ENCODE measurements around the gene FOXD3.

FOXD3 gene

DNA sequence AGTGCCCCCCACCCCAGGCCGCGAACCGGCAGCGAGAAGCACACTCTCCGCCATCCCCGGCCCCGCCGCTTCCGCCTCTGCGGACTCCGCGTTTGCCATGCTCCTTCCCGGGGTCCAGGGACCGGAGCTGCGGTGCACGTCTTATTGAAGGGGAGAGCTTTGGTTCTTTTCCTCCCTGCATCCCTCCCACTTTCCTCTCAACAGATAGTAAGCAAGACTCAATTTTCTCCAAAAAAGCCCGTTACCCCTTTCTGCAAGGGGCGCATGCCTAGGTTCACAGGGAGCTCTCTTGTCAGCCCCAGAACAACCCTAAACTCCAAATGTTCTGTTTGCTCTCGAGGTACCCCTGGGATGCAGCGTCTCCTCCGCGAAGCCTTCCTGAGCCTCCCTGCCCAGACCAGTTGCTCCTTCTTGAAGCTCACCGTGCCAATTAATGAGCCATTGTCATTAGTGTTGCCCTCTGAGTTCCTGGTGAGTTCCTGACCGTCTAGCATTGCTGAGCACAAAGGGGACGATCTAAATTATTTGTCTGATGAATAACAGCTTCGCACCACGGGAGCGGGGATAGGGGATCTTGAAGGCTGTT lies 8.1 kb downstream of the FOXD3 start:
- no peak for TF ChIP-seq EZH2phosphoT487 (IDR thresholded peaks at IDR 0.05; ENCODE audit: borderline replicate concordance, low read length)
- TF ChIP-seq, protein P1, sequence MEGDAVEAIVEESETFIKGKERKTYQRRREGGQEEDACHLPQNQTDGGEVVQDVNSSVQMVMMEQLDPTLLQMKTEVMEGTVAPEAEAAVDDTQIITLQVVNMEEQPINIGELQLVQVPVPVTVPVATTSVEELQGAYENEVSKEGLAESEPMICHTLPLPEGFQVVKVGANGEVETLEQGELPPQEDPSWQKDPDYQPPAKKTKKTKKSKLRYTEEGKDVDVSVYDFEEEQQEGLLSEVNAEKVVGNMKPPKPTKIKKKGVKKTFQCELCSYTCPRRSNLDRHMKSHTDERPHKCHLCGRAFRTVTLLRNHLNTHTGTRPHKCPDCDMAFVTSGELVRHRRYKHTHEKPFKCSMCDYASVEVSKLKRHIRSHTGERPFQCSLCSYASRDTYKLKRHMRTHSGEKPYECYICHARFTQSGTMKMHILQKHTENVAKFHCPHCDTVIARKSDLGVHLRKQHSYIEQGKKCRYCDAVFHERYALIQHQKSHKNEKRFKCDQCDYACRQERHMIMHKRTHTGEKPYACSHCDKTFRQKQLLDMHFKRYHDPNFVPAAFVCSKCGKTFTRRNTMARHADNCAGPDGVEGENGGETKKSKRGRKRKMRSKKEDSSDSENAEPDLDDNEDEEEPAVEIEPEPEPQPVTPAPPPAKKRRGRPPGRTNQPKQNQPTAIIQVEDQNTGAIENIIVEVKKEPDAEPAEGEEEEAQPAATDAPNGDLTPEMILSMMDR (IDR thresholded peaks at IDR 0.05; ENCODE audit: low read depth, low read length, poor library complexity, severe bottlenecking) = no peak
- peaks cover 15% of the 10 kb centered on the region for H3K4me1 ChIP-seq (ENCODE audit: control insufficient read depth, low read length)
- no peaks in the 10 kb centered on the region for H3K9me3 ChIP-seq (ENCODE audit: control insufficient read depth, insufficient read depth, low read length)
- H3K79me2 ChIP-seq (ENCODE audit: control insufficient read depth, low read length) = no peaks in the 10 kb centered on the region
- H3K9me2 ChIP-seq (replicated peaks; ENCODE audit: control insufficient read depth, low read length) = no peaks in the 10 kb centered on the region
- H3K36me3 ChIP-seq (ENCODE audit: control insufficient read depth, low read length) = no peaks in the 10 kb centered on the region
- H3F3A ChIP-seq (ENCODE audit: control insufficient read depth, insufficient read depth) = no peaks in the 10 kb centered on the region
- no peaks in the 10 kb centered on the region for H4K20me1 ChIP-seq (ENCODE audit: control insufficient read depth, insufficient read depth, low read depth, low read length)
- no peaks in the 10 kb centered on the region for H3K27me3 ChIP-seq (ENCODE audit: control insufficient read depth, low read length)
- no peak overlapping the region for H3K27ac ChIP-seq (ENCODE audit: low read depth, low read length)
- H3K4me2 ChIP-seq (ENCODE audit: low read length) = no peak overlapping the region
- H3K4me3 ChIP-seq (ENCODE audit: low read length) = no peak overlapping the region

DNA sequence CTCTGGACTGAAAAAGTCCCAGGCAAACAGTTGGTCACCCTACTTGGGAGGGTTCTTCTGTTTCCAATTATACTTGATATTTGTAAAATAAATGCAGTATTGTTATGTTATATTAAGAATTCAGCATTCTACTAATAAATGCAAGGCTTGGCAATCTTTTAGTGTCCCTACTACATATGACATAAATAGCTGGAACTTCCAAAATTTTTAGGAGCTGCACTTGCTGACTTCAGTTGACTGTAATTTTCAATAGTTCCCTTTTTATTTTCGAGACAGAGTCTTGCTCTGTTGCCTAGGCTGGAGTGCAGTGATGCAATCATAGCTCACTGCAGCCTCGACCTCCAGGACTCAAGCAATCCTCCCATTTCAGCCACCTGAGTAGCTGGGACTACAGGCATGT lies 20.0 kb downstream of the FOXD3 start:
- H3K4me2 ChIP-seq (ENCODE audit: low read length) = no peak overlapping the region
- no peaks in the 10 kb centered on the region; the same call in 1 of the 2 replicates for H3K4me1 ChIP-seq (ENCODE audit: control insufficient read depth, low read length)
- H3K27ac ChIP-seq (ENCODE audit: low read depth, low read length) = no peak overlapping the region
- H3K36me3 ChIP-seq (ENCODE audit: control insufficient read depth, low read length) = no peaks in the 10 kb centered on the region
- no peaks in the 10 kb centered on the region for H3K27me3 ChIP-seq (ENCODE audit: control insufficient read depth, low read length)
- H4K20me1 ChIP-seq (ENCODE audit: control insufficient read depth, insufficient read depth, low read depth, low read length) = no peaks in the 10 kb centered on the region
- H3F3A ChIP-seq (ENCODE audit: control insufficient read depth, insufficient read depth) = no peaks in the 10 kb centered on the region
- no peaks in the 10 kb centered on the region for H3K9me3 ChIP-seq (ENCODE audit: control insufficient read depth, insufficient read depth, low read length)
- no peak overlapping the region for H3K4me3 ChIP-seq (ENCODE audit: low read length)
- no peak for TF ChIP-seq EZH2phosphoT487 (IDR thresholded peaks at IDR 0.05; ENCODE audit: borderline replicate concordance, low read length)
- TF ChIP-seq, protein P1 (IDR thresholded peaks at IDR 0.05; ENCODE audit: low read depth, low read length, poor library complexity, severe bottlenecking) = no peak
- H3K9me2 ChIP-seq (replicated peaks; ENCODE audit: control insufficient read depth, low read length) = no peaks in the 10 kb centered on the region
- no peaks in the 10 kb centered on the region for H3K79me2 ChIP-seq (ENCODE audit: control insufficient read depth, low read length)

DNA sequence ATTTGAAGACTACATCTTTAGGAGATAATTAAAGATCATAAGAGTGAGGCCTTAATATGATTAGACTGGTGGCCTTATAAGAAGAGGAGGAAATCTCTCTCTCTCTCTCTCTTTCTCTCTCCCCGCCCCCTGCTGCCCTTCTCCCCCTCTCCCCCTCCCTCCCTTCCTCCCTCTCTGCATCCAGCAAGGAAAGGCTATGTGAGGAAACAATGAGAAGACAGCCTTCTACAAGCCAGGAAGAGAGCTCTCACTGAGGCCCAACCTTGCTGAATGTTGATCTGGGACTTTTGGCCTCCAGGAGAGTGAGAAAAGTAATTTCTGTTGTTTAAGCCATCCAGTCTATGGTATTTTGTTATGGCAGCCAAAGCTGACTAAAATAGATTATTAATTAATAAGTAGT lies 21.6 kb downstream of the FOXD3 start:
- no peak overlapping the region for H3K27ac ChIP-seq (ENCODE audit: low read depth, low read length)
- no peak overlapping the region for H3K4me3 ChIP-seq (ENCODE audit: low read length)
- H3K4me1 ChIP-seq (ENCODE audit: control insufficient read depth, low read length) = no peaks in the 10 kb centered on the region; the same call in 1 of the 2 replicates
- H3K9me2 ChIP-seq (replicated peaks; ENCODE audit: control insufficient read depth, low read length) = no peaks in the 10 kb centered on the region
- no peak for TF ChIP-seq EZH2phosphoT487 (IDR thresholded peaks at IDR 0.05; ENCODE audit: borderline replicate concordance, low read length)
- TF ChIP-seq, protein P1 (IDR thresholded peaks at IDR 0.05; ENCODE audit: low read depth, low read length, poor library complexity, severe bottlenecking) = no peak
- no peaks in the 10 kb centered on the region for H3K9me3 ChIP-seq (ENCODE audit: control insufficient read depth, insufficient read depth, low read length)
- H3K4me2 ChIP-seq (ENCODE audit: low read length) = no peak overlapping the region
- no peaks in the 10 kb centered on the region for H3K27me3 ChIP-seq (ENCODE audit: control insufficient read depth, low read length)
- H3K79me2 ChIP-seq (ENCODE audit: control insufficient read depth, low read length) = no peaks in the 10 kb centered on the region
- no peaks in the 10 kb centered on the region for H3K36me3 ChIP-seq (ENCODE audit: control insufficient read depth, low read length)
- H4K20me1 ChIP-seq (ENCODE audit: control insufficient read depth, insufficient read depth, low read depth, low read length) = no peaks in the 10 kb centered on the region
- no peaks in the 10 kb centered on the region for H3F3A ChIP-seq (ENCODE audit: control insufficient read depth, insufficient read depth)

Measured in DOHH2 (cell line).